ENCODE measurements around the gene CMTM8.

DNA sequence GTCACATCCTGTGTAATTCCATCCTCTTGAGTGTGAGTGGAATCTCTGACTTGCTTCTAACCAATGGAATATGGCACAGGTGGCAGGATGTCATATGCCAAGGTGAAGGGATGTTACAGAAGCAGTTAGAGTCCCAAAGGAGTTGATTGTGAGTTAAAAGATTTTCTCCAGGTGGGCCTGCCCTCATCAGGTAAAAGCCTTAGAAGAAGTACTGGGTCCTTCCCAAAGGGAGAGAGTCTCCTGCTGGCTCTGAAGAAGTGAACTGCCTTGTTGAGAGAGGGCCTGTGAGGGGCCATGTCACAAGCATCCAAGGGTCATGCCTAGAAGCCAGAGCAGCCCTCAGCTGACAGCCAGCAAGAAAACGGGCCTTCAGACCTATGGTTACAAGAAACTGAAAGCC is 166.2 kb downstream of the CMTM8 start:
- TF ChIP-seq, protein P1, sequence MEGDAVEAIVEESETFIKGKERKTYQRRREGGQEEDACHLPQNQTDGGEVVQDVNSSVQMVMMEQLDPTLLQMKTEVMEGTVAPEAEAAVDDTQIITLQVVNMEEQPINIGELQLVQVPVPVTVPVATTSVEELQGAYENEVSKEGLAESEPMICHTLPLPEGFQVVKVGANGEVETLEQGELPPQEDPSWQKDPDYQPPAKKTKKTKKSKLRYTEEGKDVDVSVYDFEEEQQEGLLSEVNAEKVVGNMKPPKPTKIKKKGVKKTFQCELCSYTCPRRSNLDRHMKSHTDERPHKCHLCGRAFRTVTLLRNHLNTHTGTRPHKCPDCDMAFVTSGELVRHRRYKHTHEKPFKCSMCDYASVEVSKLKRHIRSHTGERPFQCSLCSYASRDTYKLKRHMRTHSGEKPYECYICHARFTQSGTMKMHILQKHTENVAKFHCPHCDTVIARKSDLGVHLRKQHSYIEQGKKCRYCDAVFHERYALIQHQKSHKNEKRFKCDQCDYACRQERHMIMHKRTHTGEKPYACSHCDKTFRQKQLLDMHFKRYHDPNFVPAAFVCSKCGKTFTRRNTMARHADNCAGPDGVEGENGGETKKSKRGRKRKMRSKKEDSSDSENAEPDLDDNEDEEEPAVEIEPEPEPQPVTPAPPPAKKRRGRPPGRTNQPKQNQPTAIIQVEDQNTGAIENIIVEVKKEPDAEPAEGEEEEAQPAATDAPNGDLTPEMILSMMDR (IDR thresholded peaks at IDR 0.05): no peak
- TF ChIP-seq POLR2AphosphoS5 (IDR thresholded peaks at IDR 0.05) (no peak), EP300 (IDR thresholded peaks at IDR 0.05) (no peak), POLR2A (IDR thresholded peaks at IDR 0.05) (no peak)
